OCI-LY7 (cell line): ENCODE data around the gene KRT80. TPM values are rescaled to one million over a fixed set of nuclear protein-coding genes. Genes with fewer than 3 reads are reported as not detected.

Experiments used
- BruUV-seq: library from RNA; stranded (reverse); fragments of 400-500 nt; replicated peaks from 2 replicates; lab custom pipeline; 2021; lab: Mats Ljungman, UMichigan
- CTCF ChIA-PET: fragments of 300-600 bp; sonication (Branson Sonifier 250); formaldehyde crosslinking; loops from one replicate; lab custom pipeline; 2022; ENCODE audit warnings: antibody characterized with exemption; ENCODE audit not compliant: unreplicated experiment; lab: Charles Lee
- POLR2A ChIA-PET: fragments of 300-600 bp; sonication (Branson Sonifier 250); formaldehyde crosslinking; loops from one replicate; lab custom pipeline; 2022; ENCODE audit warnings: antibody characterized with exemption; lab: Charles Lee
- DNase-seq: peaks from one replicate; pipeline ENCODE4 v3.0.0-alpha.2; 2015; ENCODE audit warnings: low spot score
- H2AFZ ChIP-seq: fragments of 200-600 bp; sonication (generic), shearing (Covaris generic); 2 replicates; pipeline ENCODE4 v1.6.1; 2014; ENCODE audit warnings: mild to moderate bottlenecking, antibody characterized with exemption, low read length, moderate library complexity
- H3K27ac ChIP-seq: fragments of 200-600 bp; sonication (generic); 2 replicates; pipeline ENCODE4 v1.5.1; 2014; ENCODE audit warnings: mixed run types, low read depth, mild to moderate bottlenecking, moderate library complexity, low read length, inconsistent platforms; ENCODE audit not compliant: poor library complexity, severe bottlenecking
- H3K36me3 ChIP-seq: fragments of 200-600 bp; sonication (generic); 2 replicates; pipeline ENCODE4 v1.6.1; 2014; ENCODE audit warnings: mild to moderate bottlenecking, antibody characterized with exemption, low read length, moderate library complexity, mixed read lengths; ENCODE audit not compliant: insufficient read depth
- H3K4me1 ChIP-seq: fragments of 200-600 bp; sonication (generic); 2 replicates; pipeline ENCODE4 v1.5.1; 2014; ENCODE audit warnings: mild to moderate bottlenecking, low read length; ENCODE audit not compliant: insufficient read depth, poor library complexity, severe bottlenecking
- H3K4me2 ChIP-seq: fragments of 200-600 bp; sonication (generic); 2 replicates; pipeline ENCODE4 v1.6.1; 2014; ENCODE audit warnings: mild to moderate bottlenecking, low read length
- H3K4me3 ChIP-seq: fragments of 200-600 bp; sonication (generic); 2 replicates; pipeline ENCODE4 v1.5.1; 2014; ENCODE audit warnings: mild to moderate bottlenecking, low read depth, low read length; ENCODE audit not compliant: poor library complexity, severe bottlenecking
- H3K79me2 ChIP-seq: fragments of 200-600 bp; sonication (generic); 2 replicates; pipeline ENCODE4 v1.6.1; 2016; ENCODE audit warnings: low read depth, mild to moderate bottlenecking, low read length, moderate library complexity, mixed read lengths; ENCODE audit not compliant: insufficient read depth
- H3K9me2 ChIP-seq: fragments of 200-600 bp; sonication (generic); 2 replicates; pipeline ENCODE4 v1.6.1; 2016; ENCODE audit warnings: mild to moderate bottlenecking, low read length, mixed read lengths; ENCODE audit not compliant: insufficient read depth
- H3K9me3 ChIP-seq: fragments of 200-600 bp; sonication (generic); 2 replicates; pipeline ENCODE4 v1.6.1; 2014; ENCODE audit warnings: mild to moderate bottlenecking, mixed run types, low read length, mixed read lengths
- H4K20me1 ChIP-seq: fragments of 200-600 bp; sonication (generic); 2 replicates; pipeline ENCODE4 v1.6.1; 2014; ENCODE audit warnings: mild to moderate bottlenecking, antibody characterized with exemption, low read length, moderate library complexity, mixed read lengths; ENCODE audit not compliant: insufficient read depth
- EZH2phosphoT487 ChIP-seq: fragments of 200-600 bp; sonication (generic); IDR thresholded peaks from 2 replicates; pipeline ENCODE4 v1.6.1; 2018; ENCODE audit warnings: low read depth, borderline replicate concordance, mild to moderate bottlenecking, mixed run types, antibody characterized with exemption, low read length, moderate library complexity, mixed read lengths
- intact Hi-C: fragments of 100-400 bp; cut with micrococcal nuclease; formaldehyde crosslinking; loops from one replicate; pipeline ENCODE4 v1.10.0; 2022; ENCODE audit not compliant: unreplicated experiment
- total RNA-seq, 2 experiments: library from RNA; depleted of rRNA in 1 of 2; stranded (reverse); fragments of >200 nt in 1 of 2; shearing (Covaris generic) in 1 of 2; gene quantifications; 2 replicates each; pipeline ENCODE4 v1.2.3, GENCODE V29; 2014 to 2022
- TF ChIP-seq, protein P1 (sequence below): fragments of 200-600 bp; sonication (generic); conservative IDR thresholded peaks from 2 replicates; pipeline ENCODE4 v1.5.1; 2014; ENCODE audit warnings: mild to moderate bottlenecking, antibody characterized with exemption, low read length, moderate library complexity, mixed read lengths

Gene KRT80
- total RNA-seq, 2 experiments from 2014 or later: not detected

- H3K4me2 ChIP-seq: no peak overlapping the region
- H3K4me1 ChIP-seq: peaks cover 42% of the 10 kb centered on the region
- intact Hi-C loops: no loop called here
- TF ChIP-seq, protein P1, sequence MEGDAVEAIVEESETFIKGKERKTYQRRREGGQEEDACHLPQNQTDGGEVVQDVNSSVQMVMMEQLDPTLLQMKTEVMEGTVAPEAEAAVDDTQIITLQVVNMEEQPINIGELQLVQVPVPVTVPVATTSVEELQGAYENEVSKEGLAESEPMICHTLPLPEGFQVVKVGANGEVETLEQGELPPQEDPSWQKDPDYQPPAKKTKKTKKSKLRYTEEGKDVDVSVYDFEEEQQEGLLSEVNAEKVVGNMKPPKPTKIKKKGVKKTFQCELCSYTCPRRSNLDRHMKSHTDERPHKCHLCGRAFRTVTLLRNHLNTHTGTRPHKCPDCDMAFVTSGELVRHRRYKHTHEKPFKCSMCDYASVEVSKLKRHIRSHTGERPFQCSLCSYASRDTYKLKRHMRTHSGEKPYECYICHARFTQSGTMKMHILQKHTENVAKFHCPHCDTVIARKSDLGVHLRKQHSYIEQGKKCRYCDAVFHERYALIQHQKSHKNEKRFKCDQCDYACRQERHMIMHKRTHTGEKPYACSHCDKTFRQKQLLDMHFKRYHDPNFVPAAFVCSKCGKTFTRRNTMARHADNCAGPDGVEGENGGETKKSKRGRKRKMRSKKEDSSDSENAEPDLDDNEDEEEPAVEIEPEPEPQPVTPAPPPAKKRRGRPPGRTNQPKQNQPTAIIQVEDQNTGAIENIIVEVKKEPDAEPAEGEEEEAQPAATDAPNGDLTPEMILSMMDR: no peak
- TF ChIP-seq EZH2phosphoT487: no peak
- H4K20me1 ChIP-seq: no peaks in the 10 kb centered on the region
- H3K9me2 ChIP-seq: no peaks in the 10 kb centered on the region
- POLR2A ChIA-PET: no interaction called here
- H3K4me3 ChIP-seq: no peak overlapping the region
- no peaks in the 10 kb centered on the region for H3K9me3 ChIP-seq
- no TSS peak for BruUV-seq
- H3K27ac ChIP-seq: no peak overlapping the region
- CTCF ChIA-PET: interaction anchor here (0.6 to 1.2 kb wide), 2 partner anchors 66 to 101 kb away, joined by 3 to 4 read pairs; no protein-coding TSS in a partner anchor
- H3K79me2 ChIP-seq: no peaks in the 10 kb centered on the region
- no peak for DNase-seq
- no peak overlapping the region for H2AFZ ChIP-seq
- no peaks in the 10 kb centered on the region for H3K36me3 ChIP-seq
Measured at GRCh38 chr12:52126050-52126604, 65.7 kb downstream of the KRT80 start.

GRCh38 chr12:52125476-52125900, 66.3 kb downstream of the KRT80 start:
- intact Hi-C loops: no loop called here

More at GRCh38 chr12:52125476-52125900, 66.3 kb downstream of the KRT80 start:
- H3K27ac ChIP-seq: no peak overlapping the region
- H3K79me2 ChIP-seq: no peaks in the 10 kb centered on the region
- H3K4me1 ChIP-seq: peaks cover 49% of the 10 kb centered on the region
- BruUV-seq: no TSS peak
- H3K9me3 ChIP-seq: no peaks in the 10 kb centered on the region
- ChIA-PET POLR2A (no interaction called here), CTCF (interaction anchor here (0.6 to 1.2 kb wide), 2 partner anchors 87 to 101 kb away, joined by 3 to 4 read pairs; no protein-coding TSS in a partner anchor)
- no peaks in the 10 kb centered on the region for H3K36me3 ChIP-seq
- H3K4me2 ChIP-seq: no peak overlapping the region
- H3K9me2 ChIP-seq: no peaks in the 10 kb centered on the region
- TF ChIP-seq, protein P1: no peak
- no peak for TF ChIP-seq EZH2phosphoT487
- H4K20me1 ChIP-seq: no peaks in the 10 kb centered on the region
- H2AFZ ChIP-seq: no peak overlapping the region
- H3K4me3 ChIP-seq: no peak overlapping the region
- no peak for DNase-seq
